NCI-H2029 treated with DMSO at 0.1 percent for 48 hours (cell line): ENCODE results near the gene KCNA5.

Source experiments
- DNase-seq: peaks from one replicate; lab custom pipeline; 2025; lab: John Stamatoyannopoulos, UW

KCNA5 gene

DNA sequence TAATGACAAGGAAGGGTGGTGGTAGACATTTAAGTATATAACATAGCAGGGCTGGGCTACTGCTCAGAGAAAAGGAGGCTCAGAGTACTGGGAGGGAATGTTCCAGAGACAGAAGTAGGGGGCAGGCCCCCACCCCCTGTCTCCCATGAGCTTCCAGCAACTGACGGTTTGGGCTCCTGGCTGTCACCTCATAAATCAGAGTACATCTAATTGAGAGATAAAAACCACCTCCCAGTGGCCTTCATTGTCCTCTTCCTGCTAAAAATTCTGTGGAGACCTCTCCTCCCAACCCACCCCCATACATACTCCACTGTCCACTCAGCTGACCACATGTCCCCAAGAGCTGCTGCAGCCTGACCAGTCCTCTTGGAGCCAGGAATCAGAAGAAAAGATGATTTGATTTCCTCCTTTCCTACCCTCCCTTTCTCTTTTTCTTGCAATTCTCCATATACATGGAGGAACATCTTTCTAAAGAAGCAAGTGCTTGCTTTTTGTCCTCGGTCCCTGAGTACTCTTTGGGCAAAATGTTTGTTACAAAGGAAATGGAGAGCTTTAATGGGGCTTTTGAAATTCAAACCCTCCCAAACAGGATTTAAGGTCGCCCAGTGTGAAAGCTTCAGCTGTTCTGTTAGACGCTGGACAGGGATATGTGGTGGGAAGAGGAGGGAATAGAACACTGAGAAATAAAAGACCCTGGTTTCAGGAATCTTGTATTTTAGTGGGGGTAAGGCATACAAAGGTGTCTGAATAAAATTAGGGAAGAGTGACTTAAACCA is 16.4 kb upstream of the KCNA5 start:
- no peak for DNase-seq

DNA sequence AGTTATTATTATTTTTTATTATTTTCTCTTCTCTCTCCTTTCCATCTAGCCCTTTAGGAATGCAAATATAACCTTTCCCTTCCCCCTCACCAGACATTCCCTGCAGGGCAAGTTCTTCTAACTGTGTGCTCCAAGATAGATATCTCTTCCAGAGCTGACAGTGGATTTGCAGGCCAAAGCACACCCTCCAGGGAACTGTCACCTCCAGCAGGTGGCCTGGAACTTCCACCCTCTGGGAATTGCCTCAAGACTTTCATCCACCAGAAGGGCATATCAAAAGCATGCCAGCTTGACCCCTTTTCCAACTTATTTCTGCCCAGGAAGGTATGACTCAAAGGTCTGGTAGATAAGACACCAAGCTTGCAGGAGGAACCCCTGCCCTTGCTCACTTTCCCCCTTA is 13.6 kb upstream of the KCNA5 start:
- DNase-seq = no peak

DNA sequence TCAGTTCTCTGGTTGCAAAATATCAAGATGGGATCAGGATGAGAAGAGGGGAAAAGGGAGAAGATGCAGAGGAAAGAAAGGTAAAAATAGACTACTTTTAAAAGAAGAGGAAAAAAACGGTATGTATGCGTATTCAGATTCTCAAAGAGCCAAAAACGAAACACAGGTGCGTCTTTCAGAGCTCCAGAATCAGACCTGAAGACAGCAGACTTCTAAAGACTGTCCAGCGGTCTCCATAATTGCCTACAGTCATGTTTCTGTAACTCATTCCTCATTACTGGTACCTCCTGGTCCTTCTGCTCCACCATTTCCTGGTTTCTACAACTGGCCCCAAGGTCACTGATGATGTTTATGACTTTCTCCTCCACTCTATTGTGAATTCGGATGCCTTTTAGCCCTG is 12.4 kb upstream of the KCNA5 start:
- DNase-seq = no peak

DNA sequence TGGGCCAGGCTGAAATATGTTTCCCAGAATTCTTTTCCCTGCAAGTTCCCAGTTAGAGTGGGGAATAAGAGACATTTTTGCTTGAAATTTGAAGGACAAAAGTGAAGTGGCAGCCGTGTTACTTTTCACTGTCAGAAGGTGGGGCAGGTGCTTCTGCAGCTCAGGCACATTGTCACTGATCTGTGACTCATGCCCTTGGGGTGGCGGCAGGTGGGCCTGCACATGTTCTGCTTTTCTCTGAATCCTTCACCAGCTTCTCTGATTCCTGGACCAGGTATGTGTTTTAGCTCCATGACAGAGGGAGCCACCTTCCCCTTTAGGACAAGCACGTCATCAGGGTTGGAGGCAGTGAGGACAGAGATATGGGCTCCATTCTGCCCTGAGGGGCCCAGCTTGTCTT is 11.7 kb upstream of the KCNA5 start:
- no peak for DNase-seq

DNA sequence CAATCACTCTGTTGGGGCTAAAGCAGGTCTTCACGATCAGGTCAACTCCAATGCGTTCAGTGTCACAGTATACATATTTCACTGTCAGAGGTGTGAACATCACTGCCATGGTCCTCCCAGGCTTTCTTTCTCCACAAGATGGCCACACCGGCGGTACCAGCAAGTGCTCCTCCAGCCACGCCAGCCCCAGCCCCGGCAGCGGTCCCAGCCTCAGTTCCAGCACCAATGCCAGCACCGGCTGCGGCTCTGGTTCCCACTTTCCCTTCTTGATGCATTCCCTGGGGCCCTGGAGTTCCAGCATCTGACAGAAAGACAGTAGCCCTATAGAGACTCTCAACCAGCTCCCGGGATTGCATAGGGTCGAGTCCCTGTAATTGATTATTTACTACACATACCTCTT is 10.9 kb upstream of the KCNA5 start:
- no peak for DNase-seq

DNA sequence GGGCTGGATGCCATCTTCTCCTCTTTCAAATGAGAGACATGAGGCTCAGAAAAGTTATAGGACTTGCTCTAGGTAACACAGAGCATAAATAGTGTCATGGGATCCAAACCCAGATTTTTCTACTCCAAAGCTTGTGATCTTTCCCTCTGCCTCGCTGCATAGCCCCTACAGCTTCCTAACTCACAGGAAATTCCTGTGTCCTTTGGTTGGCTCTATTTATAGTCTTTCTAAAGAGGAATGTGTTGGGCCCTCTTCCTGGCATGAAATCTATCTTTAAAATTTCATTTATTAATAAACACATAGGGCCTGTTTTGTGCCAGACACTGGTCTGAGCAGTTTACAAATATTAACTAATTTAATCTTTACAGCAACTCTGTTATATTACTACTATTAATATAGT is 9.8 kb upstream of the KCNA5 start:
- DNase-seq = no peak

DNA sequence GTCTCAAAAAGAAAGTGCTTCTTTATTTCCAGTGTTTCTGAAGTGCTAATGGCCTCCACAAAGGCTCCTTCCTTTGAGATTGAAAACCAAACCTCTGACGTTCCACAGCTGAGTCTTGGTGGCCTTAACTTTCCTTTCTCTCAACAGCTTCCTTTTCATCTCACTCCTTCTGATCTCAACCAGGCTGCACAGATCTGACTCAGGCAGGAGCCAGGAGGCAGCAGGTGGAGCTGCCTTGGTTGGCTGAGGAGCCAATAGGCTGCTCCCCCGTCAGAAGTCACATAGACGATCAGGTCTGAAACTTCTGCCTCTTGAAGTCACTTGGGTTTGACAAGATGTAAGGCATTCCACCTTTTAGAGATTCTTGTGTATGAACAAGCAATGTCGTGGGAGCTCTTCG is 9.1 kb upstream of the KCNA5 start:
- no peak for DNase-seq

DNA sequence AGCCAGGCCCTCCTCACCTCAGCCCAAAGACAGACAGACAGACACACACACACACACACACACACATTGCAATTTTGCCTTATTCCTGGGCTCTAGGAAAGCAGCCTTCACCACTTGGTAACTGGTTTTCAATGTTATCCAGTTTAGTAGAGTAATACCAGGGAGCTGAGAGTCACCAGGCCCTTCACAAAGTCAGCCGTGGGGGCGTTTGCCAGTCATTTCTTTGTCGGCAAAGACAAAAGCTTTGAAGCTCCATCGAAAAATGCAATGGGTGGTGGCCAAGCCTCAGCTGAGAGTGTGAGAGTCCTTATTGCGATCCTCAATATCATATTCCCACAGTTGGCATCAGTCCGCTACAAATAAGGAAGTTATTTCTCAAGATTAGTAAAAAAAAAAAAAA is 8.1 kb upstream of the KCNA5 start:
- no peak for DNase-seq

DNA sequence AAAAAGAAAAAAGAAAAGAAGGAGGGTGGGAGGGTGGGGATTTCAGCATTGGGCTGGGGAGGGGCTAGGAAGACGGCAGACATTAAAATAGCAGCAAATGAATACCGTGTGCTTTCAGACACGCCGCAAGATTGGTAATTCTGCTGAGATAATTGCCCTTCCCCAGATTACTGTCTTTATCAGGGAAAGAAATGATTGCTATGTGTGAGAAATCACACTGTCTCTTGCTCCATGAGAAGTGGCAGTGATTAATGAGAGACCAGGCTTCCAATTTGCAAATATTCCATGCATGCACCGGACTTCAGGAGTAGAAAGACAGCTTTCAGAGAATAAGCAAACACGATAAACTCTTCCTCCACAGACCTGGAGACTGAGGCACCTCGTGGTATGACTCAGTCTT is 7.6 kb upstream of the KCNA5 start:
- DNase-seq = no peak

DNA sequence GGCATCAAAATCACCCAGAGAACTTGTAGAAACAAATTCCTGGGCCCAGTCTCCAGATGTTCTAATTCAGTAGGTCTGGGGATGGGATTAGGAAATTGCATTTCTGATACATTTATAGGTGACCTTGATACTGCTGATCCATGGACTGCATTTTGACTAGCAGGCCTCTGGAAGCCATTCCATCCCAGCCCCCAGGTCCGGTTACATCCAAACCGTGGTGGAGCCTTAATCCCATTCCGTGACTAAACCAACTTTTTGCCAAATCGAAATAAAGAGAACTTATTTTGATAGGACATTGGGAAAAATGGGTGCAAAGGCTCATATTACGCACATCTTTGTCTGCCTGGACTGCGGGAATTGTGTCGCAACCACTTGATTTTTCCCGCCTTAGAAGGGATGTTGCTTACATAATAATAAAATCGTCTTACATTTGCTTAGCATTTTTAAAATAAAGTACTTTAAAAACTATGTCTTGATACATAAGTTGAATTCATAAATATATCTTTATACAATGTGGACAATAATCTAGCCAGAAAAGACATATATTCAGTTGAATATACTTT is 5.8 kb upstream of the KCNA5 start:
- DNase-seq = no peak

DNA sequence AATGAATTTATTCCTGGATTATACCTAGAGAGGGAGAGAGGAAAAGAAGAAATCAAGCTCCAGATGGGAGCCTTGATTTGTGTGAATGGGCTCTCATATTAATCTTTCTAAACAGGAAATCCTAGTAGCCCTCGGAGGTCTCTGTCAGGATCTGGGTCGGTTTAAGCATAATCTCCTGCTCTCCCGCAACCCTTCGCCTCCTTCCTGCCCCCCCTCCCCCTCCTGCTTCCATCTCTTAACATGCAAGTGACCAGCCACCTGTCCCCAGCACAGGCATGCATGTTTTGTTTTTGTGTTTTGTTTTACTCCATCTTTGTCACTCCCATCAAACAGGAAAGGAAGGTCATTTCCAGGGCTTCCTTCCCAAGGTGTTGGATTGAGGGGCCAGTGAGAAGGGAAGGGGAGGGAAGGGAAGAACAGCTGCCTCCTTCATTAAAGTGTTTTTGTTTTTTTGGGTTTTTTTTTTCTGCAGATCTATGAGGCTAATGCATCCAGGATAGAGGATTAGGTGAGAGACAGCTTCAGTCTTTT is 4.8 kb upstream of the KCNA5 start:
- no peak for DNase-seq

DNA sequence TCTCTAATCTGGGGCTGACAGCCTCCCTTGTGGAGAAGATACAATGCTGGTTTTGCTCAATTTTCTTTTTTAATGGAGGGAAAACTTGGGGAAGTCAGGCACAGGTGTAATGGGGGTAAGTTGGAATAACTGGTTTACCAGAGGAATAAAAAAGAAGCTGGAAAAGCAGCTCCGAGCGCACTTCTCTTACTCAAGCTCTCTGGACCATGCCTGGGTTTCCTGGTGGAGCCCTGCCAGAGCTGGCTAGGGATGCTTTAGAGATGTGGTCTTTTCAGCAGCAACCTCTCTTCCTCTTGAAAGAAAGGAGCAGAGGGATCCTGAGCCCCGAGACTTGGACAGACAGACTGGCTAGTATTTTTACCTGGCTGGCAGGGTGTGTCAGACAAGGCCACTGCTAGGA is 3.9 kb upstream of the KCNA5 start:
- no peak for DNase-seq

DNA sequence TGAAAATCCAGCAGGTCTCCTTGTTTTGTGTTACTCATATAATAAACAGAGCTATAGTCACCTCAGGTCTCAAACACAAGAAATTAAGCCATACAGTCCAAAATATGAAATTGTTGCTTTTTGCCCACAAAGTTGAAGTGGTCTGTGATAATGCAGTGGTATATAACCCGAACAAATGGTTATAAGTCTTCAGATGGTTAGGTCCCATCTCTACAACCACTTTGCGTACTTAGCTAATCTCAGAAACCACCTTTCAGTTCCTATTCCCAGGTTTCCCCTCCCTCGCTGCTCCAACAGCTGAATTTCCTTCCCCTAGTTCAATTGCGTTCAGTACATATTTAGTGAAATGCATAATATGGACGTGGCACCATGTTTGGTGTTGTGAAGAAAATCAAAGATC is 3.3 kb upstream of the KCNA5 start:
- DNase-seq = no peak

DNA sequence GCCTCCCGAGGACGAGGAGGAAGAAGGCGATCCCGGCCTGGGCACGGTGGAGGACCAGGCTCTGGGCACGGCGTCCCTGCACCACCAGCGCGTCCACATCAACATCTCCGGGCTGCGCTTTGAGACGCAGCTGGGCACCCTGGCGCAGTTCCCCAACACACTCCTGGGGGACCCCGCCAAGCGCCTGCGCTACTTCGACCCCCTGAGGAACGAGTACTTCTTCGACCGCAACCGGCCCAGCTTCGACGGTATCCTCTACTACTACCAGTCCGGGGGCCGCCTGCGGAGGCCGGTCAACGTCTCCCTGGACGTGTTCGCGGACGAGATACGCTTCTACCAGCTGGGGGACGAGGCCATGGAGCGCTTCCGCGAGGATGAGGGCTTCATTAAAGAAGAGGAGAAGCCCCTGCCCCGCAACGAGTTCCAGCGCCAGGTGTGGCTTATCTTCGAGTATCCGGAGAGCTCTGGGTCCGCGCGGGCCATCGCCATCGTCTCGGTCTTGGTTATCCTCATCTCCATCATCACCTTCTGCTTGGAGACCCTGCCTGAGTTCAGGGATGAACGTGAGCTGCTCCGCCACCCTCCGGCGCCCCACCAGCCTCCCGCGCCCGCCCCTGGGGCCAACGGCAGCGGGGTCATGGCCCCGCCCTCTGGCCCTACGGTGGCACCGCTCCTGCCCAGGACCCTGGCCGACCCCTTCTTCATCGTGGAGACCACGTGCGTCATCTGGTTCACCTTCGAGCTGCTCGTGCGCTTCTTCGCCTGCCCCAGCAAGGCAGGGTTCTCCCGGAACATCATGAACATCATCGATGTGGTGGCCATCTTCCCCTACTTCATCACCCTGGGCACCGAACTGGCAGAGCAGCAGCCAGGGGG is 979 bp downstream of the KCNA5 start:
- no peak for DNase-seq

DNA sequence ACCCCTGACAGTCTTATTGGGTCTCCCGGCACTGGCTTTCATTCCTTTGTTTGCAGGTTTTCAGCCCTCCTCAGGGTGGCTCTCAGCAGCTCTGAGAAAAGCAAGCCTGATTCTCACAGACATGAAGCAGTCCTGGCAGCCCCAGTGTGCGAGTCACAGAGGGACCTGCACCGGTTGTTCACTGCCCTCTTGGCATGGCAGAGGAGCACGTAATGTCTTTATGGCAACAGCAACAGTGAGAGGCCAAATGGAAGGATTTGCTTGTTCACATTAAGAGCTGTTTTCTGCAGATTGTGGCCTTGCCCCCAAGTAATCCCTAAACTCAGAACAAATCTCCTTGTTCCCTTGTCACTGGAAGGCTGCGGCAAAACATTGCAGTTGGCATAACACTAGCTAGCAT is 3.4 kb downstream of the KCNA5 start:
- DNase-seq = no peak

DNA sequence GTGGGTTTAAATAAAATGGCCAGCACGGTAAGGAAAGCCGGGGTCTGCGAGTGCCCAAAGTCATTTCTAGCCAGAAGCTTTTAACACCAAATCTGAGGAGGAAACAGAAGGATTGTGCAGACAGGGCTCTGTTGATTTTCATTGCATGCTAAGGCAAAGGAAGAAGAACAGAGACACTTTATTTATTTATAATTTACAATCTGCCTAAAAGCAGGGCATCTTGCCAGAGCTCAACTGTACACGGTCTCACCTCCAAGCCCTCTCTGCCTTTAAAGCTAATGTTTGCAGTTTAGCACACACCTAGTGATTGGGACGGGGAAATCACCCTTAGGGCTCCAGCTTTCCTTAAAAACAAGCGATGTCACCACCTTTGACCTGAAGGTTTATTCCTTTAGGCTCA is 4.0 kb downstream of the KCNA5 start:
- DNase-seq = no peak

DNA sequence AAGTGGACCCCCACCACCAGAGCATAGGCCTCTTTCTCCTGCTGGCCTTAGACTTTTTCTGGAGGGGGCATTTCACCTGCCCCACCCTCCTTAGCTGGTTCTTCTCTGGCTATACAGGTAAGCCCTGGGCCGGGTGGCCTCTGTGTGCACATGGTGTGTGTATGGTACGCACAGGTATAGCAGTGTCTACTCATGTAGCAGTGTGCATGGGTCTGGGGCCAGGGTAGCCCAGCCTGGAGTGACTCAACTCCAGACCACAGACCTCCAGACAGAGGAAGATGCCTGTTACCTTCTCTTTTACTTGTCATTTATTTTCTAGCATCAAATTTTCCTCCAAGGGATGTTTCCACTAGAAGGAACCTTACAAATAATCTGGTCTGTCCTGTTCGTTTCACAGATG is 6.9 kb downstream of the KCNA5 start:
- no peak for DNase-seq

DNA sequence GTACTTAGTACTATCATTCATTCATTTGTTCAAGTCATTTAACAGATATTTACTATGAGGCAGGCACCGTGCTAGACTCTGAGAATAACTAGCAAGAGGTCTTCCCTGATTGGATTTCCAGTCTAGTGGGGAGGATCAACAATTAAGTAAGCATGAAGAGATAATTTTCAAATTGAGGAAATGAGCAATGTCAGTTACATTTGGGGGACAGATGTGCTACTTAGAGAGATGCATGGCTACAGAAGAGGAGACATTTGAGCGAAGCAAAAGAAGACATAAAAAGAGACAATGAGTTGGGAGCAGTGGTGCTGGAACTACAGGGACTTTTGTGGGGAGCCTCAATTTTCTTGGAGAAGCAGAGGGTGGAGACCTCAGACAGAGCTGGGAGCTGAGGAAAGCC is 7.7 kb downstream of the KCNA5 start:
- no peak for DNase-seq

DNA sequence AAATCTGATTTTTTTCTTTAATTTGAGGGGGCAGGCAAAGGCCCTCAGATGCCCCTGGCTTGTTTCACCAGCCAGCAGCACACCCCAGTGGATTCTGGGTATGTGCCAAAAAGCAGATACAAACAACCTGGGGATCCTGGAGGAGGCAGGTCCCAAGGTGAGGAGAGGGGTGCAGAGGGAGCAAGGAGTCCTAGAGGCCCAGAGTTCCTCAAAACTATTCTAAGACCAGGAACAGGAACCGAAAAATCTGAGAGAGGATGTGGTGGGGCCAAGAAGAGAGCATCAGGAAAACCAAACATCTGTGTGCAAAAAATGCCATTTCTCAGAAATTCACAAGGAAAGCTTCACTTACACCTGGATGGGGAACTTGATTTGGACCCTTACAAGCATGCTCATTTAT is 8.2 kb downstream of the KCNA5 start:
- no peak for DNase-seq

DNA sequence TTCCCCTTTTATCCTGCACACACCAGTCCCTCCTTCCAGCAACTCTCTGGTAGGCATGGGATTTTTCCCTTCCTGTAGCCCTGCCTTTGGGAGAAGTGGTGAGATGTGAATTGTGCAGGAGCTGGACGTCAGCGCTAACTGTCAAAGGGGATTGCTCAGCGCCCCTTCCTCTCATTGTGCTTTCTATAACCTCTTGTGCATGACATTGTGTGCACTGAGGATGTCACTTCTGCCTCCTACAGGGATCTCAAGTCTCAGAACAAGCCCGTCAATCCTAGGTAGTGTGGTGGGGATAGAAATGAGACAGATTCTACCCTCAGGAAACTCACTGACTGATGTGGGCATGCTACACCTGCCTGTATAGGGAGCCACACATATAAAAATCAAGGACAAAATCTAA is 8.7 kb downstream of the KCNA5 start:
- DNase-seq = no peak

DNA sequence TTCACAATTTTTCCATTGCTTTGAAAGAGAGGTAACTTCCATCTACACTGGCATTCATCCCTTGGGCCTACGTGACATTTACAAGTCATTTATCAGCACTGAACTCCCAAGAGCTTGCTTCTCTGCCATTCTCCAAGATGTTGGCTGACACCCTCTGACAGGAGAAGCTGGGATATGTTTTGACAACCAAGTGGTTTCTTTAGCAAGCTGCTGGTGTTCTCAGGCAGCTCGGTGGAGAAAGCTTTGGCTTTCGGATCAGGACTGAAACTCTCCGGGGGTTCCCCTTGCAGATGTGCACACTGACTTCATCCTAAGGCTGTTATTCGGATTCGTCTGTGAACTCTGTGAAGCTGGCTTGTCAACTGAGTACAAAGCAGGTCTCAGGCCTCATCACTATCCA is 15.7 kb downstream of the KCNA5 start:
- DNase-seq = no peak

DNA sequence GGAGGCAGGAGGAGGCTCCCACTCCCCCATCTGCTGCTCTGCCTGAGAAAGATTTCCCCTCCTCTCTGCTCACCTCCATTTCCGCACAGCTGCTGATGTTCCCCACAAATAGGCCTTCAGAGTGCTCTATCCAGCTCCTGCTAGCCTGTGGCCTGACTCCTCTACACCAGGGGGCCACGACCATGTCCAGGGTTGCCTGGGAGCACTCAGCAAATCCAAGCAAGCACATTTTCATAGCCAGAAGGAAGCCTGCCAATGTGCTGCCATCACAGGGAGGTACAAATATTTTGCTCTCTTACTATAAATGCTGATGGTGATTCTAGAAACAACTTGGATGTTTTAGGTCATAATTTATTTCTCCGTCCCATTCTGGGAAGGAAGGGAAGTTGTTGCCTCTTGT is 17.3 kb downstream of the KCNA5 start:
- DNase-seq = no peak

DNA sequence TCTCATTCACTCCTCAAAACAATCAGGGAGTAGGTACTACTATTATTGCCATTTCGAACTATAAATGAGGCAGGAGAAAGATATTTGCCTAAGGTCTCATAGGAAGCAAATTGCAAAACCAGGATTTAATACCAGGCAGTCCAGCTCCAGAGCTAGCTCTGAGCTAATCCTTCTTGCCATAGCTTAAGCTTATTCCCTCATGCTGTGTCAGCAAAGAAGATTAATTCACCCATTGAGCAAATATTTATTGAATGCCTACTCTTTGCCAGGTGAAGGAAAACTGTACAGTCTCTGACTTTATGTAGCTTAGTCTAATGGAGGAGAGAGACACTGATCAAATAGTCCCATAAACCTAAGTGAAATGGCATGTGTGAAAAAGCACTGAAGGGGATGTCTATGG is 19.5 kb downstream of the KCNA5 start:
- DNase-seq = no peak
